ENCODE results near the gene ME1.
A peak's percentile ranks its signal among the peaks of the same experiment; 100 is the strongest.

The ME1 gene

GRCh38 chr6:83221276-83221675, 209.6 kb downstream of the ME1 start:
- Mint-ChIP-seq H3K4me1 (no peaks in the 10 kb centered on the region), H3K27ac (no peak overlapping the region)
- DNase-seq: no peak

GRCh38 chr6:83220121-83220520, 210.7 kb downstream of the ME1 start:
- H3K9me3 Mint-ChIP-seq: no peaks in the 10 kb centered on the region
- no peak for DNase-seq
- H3K4me1 Mint-ChIP-seq: no peaks in the 10 kb centered on the region
- H3K36me3 Mint-ChIP-seq: no peaks in the 10 kb centered on the region
- H3K27ac Mint-ChIP-seq: no peak overlapping the region
- H3K27me3 Mint-ChIP-seq: peaks cover 7% of the 10 kb centered on the region
- H3K4me3 Mint-ChIP-seq: no peak overlapping the region
- CTCF ChIA-PET: interaction anchor here (1.6 to 10.7 kb wide), 3 partner anchors 152 to 292 kb away, joined by 5 to 169 read pairs (median 10); partner anchors contain the start of genes DOP1A, PRSS35 and UBE3D

More at GRCh38 chr6:83221276-83221675, 209.6 kb downstream of the ME1 start:
- H3K27me3 Mint-ChIP-seq: peaks cover 4% of the 10 kb centered on the region
- no peaks in the 10 kb centered on the region for H3K9me3 Mint-ChIP-seq
- no peak overlapping the region for H3K4me3 Mint-ChIP-seq
- no peaks in the 10 kb centered on the region for H3K36me3 Mint-ChIP-seq
- CTCF ChIA-PET: interaction anchor here (0.8 to 4.3 kb wide), 6 partner anchors 11 to 292 kb away, joined by 3 to 64 read pairs (median 8); partner anchors contain the start of genes DOP1A, PRSS35 and UBE3D

GRCh38 chr6:83218646-83219045, 212.2 kb downstream of the ME1 start:
- peaks cover 7% of the 10 kb centered on the region for H3K27me3 Mint-ChIP-seq
- no peak for DNase-seq
- no peaks in the 10 kb centered on the region for H3K36me3 Mint-ChIP-seq
- CTCF ChIA-PET: interaction anchor here (1.6 to 10.7 kb wide), 3 partner anchors 151 to 293 kb away, joined by 5 to 169 read pairs (median 10); partner anchors contain the start of genes DOP1A, PRSS35 and UBE3D
- H3K4me3 Mint-ChIP-seq: no peak overlapping the region
- no peak overlapping the region for H3K27ac Mint-ChIP-seq
- no peaks in the 10 kb centered on the region for H3K9me3 Mint-ChIP-seq
- H3K4me1 Mint-ChIP-seq: no peaks in the 10 kb centered on the region

- H3K9me3 Mint-ChIP-seq: no peaks in the 10 kb centered on the region
- no peaks in the 10 kb centered on the region for H3K36me3 Mint-ChIP-seq
- no peak for DNase-seq
- H3K4me3 Mint-ChIP-seq: no peak overlapping the region
- CTCF ChIA-PET: interaction anchor here (2.3 to 10.7 kb wide), 2 partner anchors 149 to 298 kb away, joined by 12 to 169 read pairs; partner anchors contain the start of genes DOP1A and UBE3D
- H3K4me1 Mint-ChIP-seq: no peaks in the 10 kb centered on the region
- peaks cover 7% of the 10 kb centered on the region for H3K27me3 Mint-ChIP-seq
- H3K27ac Mint-ChIP-seq: no peak overlapping the region
Observed at GRCh38 chr6:83216806-83217205, 214.0 kb downstream of the ME1 start.

GRCh38 chr6:83215131-83216047, 215.5 kb downstream of the ME1 start:
- no peaks in the 10 kb centered on the region for H3K4me1 Mint-ChIP-seq
- no peak overlapping the region for H3K4me3 Mint-ChIP-seq
- DNase-seq: peak; percentile 70
- H3K36me3 Mint-ChIP-seq: no peaks in the 10 kb centered on the region
- H3K9me3 Mint-ChIP-seq: no peaks in the 10 kb centered on the region
- H3K27ac Mint-ChIP-seq: no peak overlapping the region
- CTCF ChIA-PET: interaction anchor here (0.6 to 10.7 kb wide), 8 partner anchors 17 to 1043 kb away, joined by 3 to 169 read pairs (median 4); partner anchors contain the start of genes DOP1A and UBE3D
- peaks cover 12% of the 10 kb centered on the region for H3K27me3 Mint-ChIP-seq

- DNase-seq: no peak
- no peaks in the 10 kb centered on the region for H3K9me3 Mint-ChIP-seq
- H3K4me3 Mint-ChIP-seq: no peak overlapping the region
- peaks cover 7% of the 10 kb centered on the region for H3K27me3 Mint-ChIP-seq
- H3K4me1 Mint-ChIP-seq: no peaks in the 10 kb centered on the region
- CTCF ChIA-PET: no interaction called here
- H3K27ac Mint-ChIP-seq: no peak overlapping the region
- H3K36me3 Mint-ChIP-seq: no peaks in the 10 kb centered on the region
Observed at GRCh38 chr6:83202031-83202430, 228.8 kb downstream of the ME1 start.

- CTCF ChIA-PET: interaction anchor here (7.1 kb wide), 1 partner anchor 134 kb away, joined by 35 read pairs; the partner anchor contains the start of genes DOP1A and UBE3D
- H3K9me3 Mint-ChIP-seq: no peaks in the 10 kb centered on the region
Observed at GRCh38 chr6:83199863-83200225, 231.0 kb downstream of the ME1 start.

DNA sequence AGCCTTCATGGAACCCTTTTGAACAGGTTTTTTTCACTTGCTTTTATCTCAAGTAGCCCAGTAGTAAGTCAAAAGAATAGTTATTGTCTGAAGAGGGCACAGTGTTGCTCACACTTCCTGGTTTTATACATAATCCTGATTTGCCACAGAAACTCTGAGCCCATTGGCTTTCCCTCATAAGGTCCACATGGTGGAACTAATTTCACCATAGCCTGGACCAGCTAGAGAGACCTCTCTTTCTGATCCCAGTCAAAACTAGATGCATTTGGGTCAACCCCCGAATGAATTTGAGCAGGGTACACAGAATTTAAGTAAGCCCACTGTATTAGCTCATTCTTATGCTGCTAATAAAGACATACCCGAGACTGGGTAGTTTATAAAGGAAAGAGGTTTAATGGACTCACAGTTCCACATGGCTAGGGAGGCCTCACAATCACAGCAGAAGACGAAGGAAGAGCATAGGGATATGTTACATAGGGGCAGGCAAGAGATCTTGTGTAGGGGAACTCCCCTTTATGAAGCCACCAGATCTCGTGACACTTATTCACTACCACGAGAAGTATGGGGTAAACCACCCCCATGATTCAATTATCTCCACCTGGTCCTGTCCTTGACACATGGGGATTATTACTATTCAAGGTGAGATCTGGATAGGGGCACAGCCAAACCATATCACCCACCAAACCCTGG, 231.5 kb downstream of the ME1 start:
- H3K9me3 Mint-ChIP-seq: no peaks in the 10 kb centered on the region
- peaks cover 17% of the 10 kb centered on the region for H3K4me1 Mint-ChIP-seq
- CTCF ChIA-PET: interaction anchor here (7.1 kb wide), 1 partner anchor 133 kb away, joined by 35 read pairs; the partner anchor contains the start of genes DOP1A and UBE3D
- peaks cover 1% of the 10 kb centered on the region for H3K27me3 Mint-ChIP-seq
- no peak overlapping the region for H3K27ac Mint-ChIP-seq
- H3K36me3 Mint-ChIP-seq: peaks cover 3% of the 10 kb centered on the region
- no peak overlapping the region for H3K4me3 Mint-ChIP-seq
- no peak for DNase-seq

More at GRCh38 chr6:83199863-83200225, 231.0 kb downstream of the ME1 start:
- DNase-seq: no peak
- Mint-ChIP-seq H3K4me3 (no peak overlapping the region), H3K36me3 (peaks cover 2% of the 10 kb centered on the region), H3K4me1 (peaks cover 13% of the 10 kb centered on the region), H3K27ac (no peak overlapping the region), H3K27me3 (no peaks in the 10 kb centered on the region)

DNA sequence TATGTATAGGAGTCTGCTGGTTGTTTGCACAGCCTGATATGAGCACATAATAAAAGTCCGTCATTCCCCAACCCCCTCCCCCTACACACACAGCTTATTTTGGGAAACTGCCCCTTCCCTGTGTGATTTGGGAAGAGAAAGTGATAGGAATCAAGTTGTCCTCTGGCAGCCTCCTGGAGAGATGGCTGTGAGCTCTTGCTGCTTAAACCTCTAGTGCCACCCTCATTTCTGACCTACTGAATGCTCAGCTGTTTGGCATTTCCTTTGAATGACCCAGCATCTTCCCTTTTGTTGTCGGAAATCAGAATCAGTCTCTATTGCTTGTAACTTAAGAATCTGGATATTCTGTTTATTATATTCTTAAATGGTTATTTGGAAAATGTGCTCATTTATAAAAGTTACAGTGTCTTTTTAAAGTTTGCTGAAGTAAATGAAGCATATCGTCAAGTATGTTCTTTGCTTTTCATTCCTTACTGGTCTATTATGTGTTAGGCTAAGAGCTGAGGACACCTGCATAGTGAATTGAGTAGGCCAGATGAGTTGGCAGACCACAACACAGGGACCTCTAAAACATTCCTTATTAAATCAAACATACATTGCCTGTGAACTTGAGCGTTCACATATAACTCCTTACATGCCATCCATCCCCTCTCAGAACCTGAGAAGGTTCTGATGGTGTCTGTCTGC, 232.2 kb downstream of the ME1 start:
- Mint-ChIP-seq H3K36me3 (peaks cover 6% of the 10 kb centered on the region), H3K4me1 (peaks cover 21% of the 10 kb centered on the region), H3K9me3 (no peaks in the 10 kb centered on the region), H3K27me3 (peaks cover 8% of the 10 kb centered on the region), H3K4me3 (no peak overlapping the region), H3K27ac (no peak overlapping the region)
- CTCF ChIA-PET: interaction anchor here (0.8 to 7.1 kb wide), 3 partner anchors 9 to 132 kb away, joined by 4 to 35 read pairs (median 4); partner anchors contain the start of genes DOP1A and UBE3D
- no peak for DNase-seq

DNA sequence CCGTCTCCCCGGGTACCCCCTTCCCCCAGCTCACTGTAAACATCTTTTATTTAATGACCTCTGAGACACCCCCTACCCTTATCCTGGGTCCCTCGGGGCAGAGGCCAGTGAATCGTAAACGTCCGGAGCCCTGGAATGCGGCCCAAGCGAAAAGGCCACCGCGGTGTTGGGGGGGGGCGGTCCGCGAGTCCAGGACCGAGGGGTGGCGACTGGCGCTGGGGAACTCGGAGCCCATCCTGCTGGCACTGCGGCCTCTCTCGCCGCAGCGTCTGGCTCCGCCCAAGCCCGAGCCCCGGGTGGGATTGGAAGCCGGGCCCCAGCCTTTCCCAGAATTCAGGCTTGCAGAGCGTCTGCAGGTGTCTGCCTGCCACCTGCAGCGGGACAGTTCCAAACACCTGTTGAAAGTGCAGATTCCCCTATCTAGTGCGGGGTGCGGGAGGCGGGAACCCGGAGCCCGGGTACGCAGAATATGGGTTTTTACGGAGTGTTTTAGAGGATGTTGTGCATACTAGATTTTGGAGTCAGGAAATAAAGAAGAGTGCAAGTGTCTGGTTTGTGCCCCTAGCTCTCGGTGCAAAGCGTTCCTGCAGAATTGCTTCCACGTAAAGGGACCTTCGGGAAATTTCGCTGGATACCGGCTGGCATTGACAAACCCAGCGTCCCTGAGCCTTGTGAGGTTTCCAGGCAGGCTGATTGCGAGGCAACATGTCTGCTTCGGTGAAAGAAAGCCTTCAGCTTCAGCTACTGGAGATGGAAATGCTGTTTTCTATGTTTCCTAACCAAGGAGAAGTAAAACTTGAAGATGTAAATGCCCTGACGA, 236.9 kb downstream of the ME1 start:
- peaks cover 44% of the 10 kb centered on the region for H3K4me1 Mint-ChIP-seq
- no peaks in the 10 kb centered on the region for H3K9me3 Mint-ChIP-seq
- peaks cover 18% of the 10 kb centered on the region for H3K36me3 Mint-ChIP-seq
- H3K4me3 Mint-ChIP-seq: peak overlapping the region; percentile 97
- peaks cover 12% of the 10 kb centered on the region for H3K27me3 Mint-ChIP-seq
- peak; percentile 47 for DNase-seq
- CTCF ChIA-PET: interaction anchor here (7.1 kb wide), 1 partner anchor 128 kb away, joined by 35 read pairs; the partner anchor contains the start of genes DOP1A and UBE3D
- no peak overlapping the region for H3K27ac Mint-ChIP-seq

DNA sequence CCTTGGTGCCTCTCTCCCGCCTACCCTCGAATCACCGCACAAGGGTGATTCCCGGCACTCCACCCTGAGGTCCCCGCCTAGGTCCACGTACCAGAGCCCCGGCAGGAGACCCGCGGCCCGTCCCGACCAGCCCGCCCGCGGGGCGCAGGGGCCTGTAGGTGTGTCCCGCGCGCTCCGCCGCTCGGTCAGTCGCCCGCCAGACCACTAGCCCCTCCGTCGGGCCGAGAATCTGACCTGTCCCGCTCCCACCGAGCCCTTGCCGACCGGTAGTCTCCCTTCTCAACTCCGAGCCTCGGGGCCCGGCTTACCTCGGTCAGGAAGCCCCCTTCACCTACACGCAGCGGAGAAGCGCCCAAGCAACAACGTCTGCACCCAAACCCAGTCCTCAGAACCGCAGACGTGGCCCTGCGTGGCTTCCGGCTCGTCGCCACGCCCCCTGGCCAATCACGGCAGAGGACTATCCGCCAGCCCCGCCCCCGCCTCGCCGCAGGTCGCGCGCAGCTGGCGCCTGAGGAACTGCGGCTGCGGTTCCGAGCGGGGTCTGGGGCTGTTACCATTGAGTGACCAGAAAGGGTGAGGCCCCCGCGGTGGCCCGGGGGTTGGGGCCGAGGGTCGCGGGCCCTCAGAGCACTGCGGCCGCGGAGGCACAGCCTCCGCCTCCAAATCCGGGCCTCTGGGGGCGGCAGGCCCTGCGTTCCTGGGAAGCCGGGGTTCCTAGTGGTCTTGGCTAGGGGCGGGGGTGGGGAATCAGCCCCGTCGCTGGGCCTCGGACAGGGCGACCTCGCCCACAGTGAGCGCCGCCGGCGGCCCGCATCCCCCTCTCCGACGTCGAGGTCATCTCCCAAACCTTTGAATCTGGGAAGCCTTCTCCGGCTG, 237.7 kb downstream of the ME1 start, which contains the start of the genes PGM3 and RWDD2A:
PGM3 (minus strand) TSS at position 395 of the 876 bp plus-strand sequence. CDS start 2,253 bp downstream, outside the sequence.
RWDD2A (plus strand) TSS at position 487 of the 876 bp plus-strand sequence. CDS start 1,095 bp downstream, outside the sequence.
- Mint-ChIP-seq H3K4me1 (peaks cover 44% of the 10 kb centered on the region), H3K9me3 (no peaks in the 10 kb centered on the region), H3K27ac (peak within 1 kb of the TSS; percentile 91), H3K4me3 (peak within 1 kb of the TSS; percentile 97), H3K27me3 (peaks cover 12% of the 10 kb centered on the region), H3K36me3 (peaks cover 24% of the 10 kb centered on the region)
- DNase-seq: peak; percentile 93
- CTCF ChIA-PET: no interaction called here

DNA sequence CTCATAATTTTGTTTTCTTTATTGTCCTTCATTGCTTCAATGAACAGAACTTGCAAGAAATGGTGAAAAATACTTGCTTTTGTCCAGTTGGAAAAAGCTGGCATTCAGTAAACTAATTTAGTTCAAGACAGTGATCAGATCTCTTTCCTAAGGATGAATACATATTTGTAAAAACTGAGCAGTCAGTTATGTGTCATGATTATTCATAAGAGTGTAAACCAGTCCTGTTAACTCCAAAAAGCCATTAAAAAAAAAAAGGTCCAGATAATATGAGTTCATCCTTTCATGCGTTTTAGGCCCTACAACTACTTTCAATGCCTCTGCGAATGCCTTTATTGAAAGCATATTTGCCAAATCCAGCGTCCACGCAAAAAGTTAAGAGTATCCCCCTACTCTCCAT, 238.4 kb downstream of the ME1 start:
- Mint-ChIP-seq H3K27me3 (peaks cover 12% of the 10 kb centered on the region), H3K27ac (peak overlapping the region; percentile 91), H3K4me1 (peaks cover 44% of the 10 kb centered on the region), H3K9me3 (no peaks in the 10 kb centered on the region), H3K4me3 (peak overlapping the region; percentile 97), H3K36me3 (peaks cover 25% of the 10 kb centered on the region)
- DNase-seq: no peak
- CTCF ChIA-PET: interaction anchor here (1.1 kb wide), 1 partner anchor 125 kb away, joined by 6 read pairs; the partner anchor contains the start of gene DOP1A

Measured in activated naive CD4-positive, alpha-beta T cell treated with anti-CD3 and anti-CD28 coated beads, Interleukin-2, amount 10 ng/mL, durations not matched to agents 7 days and 5 days (primary cell).